Calu3 (cell line): ENCODE results near the gene ATP1A2. TPM values are rescaled to one million over a fixed set of nuclear protein-coding genes. Genes with fewer than 3 reads are reported as not detected.
"Not testable (repeated sequence)": the region's sequence is repeated elsewhere in the genome, so short reads cannot be mapped to it uniquely, and the experiment has no call there.

Source experiments
- BruUV-seq: library from RNA; stranded (reverse); fragments of 400-500 nt; replicated peaks from 2 replicates; lab custom pipeline; 2021; lab: Mats Ljungman, UMichigan
- CTCF ChIA-PET: fragments of 300-600 bp; sonication (Branson Sonifier 250); formaldehyde crosslinking; loops from one replicate; lab custom pipeline; 2022; ENCODE audit warnings: antibody characterized with exemption; lab: Charles Lee
- DNase-seq: peaks from one replicate; pipeline ENCODE4 v3.0.0; 2022
- H3K27ac Mint-ChIP-seq: one replicate; pipeline ENCODE4 v1.8.0; 2022; ENCODE audit warnings: mixed read lengths; ENCODE audit not compliant: unreplicated experiment
- H3K27me3 Mint-ChIP-seq: one replicate; pipeline ENCODE4 v1.8.0; 2022; ENCODE audit warnings: mixed read lengths; ENCODE audit not compliant: unreplicated experiment
- H3K36me3 Mint-ChIP-seq: one replicate; pipeline ENCODE4 v1.8.0; 2022; ENCODE audit warnings: mild to moderate bottlenecking, moderate library complexity, mixed read lengths; ENCODE audit not compliant: insufficient read depth, unreplicated experiment
- H3K4me1 Mint-ChIP-seq: one replicate; pipeline ENCODE4 v1.8.0; 2022; ENCODE audit warnings: mild to moderate bottlenecking, low read depth, mixed read lengths; ENCODE audit not compliant: unreplicated experiment
- H3K4me3 Mint-ChIP-seq: one replicate; pipeline ENCODE4 v1.8.0; 2022; ENCODE audit warnings: mild to moderate bottlenecking, low read depth, moderate library complexity, mixed read lengths; ENCODE audit not compliant: unreplicated experiment
- H3K9me3 Mint-ChIP-seq: one replicate; pipeline ENCODE4 v1.8.0; 2022; ENCODE audit warnings: low read depth, mixed read lengths; ENCODE audit not compliant: unreplicated experiment
- intact Hi-C: fragments of 100-400 bp; cut with micrococcal nuclease; formaldehyde crosslinking; loops from one replicate; pipeline ENCODE4 v1.10.0; 2022; ENCODE audit not compliant: unreplicated experiment
- total RNA-seq: library from RNA; stranded (reverse); gene quantifications from 2 replicates; pipeline ENCODE4 v1.2.3, GENCODE V29; 2022
- TF ChIP-seq, protein P1 (sequence below): fragments of 200-600 bp; IDR thresholded peaks from one replicate; pipeline ENCODE4 v1.8.0; 2022; ENCODE audit warnings: antibody characterized with exemption; ENCODE audit not compliant: unreplicated experiment

ATP1A2 gene
- total RNA-seq, 1 experiment from 2014 or later: not detected

- H3K27me3 Mint-ChIP-seq: peaks cover 69% of the 10 kb centered on the region
- H3K4me3 Mint-ChIP-seq: no peak overlapping the region
- CTCF ChIA-PET: interaction anchor here (0.7 kb wide), 1 partner anchor 110 kb away, joined by 4 read pairs; no protein-coding TSS in a partner anchor
- peak overlapping the region; percentile 63 for H3K27ac Mint-ChIP-seq
- H3K36me3 Mint-ChIP-seq: no peaks in the 10 kb centered on the region
- peaks cover 12% of the 10 kb centered on the region for H3K4me1 Mint-ChIP-seq
- TF ChIP-seq, protein P1, sequence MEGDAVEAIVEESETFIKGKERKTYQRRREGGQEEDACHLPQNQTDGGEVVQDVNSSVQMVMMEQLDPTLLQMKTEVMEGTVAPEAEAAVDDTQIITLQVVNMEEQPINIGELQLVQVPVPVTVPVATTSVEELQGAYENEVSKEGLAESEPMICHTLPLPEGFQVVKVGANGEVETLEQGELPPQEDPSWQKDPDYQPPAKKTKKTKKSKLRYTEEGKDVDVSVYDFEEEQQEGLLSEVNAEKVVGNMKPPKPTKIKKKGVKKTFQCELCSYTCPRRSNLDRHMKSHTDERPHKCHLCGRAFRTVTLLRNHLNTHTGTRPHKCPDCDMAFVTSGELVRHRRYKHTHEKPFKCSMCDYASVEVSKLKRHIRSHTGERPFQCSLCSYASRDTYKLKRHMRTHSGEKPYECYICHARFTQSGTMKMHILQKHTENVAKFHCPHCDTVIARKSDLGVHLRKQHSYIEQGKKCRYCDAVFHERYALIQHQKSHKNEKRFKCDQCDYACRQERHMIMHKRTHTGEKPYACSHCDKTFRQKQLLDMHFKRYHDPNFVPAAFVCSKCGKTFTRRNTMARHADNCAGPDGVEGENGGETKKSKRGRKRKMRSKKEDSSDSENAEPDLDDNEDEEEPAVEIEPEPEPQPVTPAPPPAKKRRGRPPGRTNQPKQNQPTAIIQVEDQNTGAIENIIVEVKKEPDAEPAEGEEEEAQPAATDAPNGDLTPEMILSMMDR: peak; percentile 57
- no TSS peak for BruUV-seq
- intact Hi-C loops: loop anchor here (10.0 kb wide), 1 partner anchor 306 kb away; no protein-coding TSS in a partner anchor
- peak; percentile 47 for DNase-seq
- no peaks in the 10 kb centered on the region for H3K9me3 Mint-ChIP-seq
Measured at GRCh38 chr1:160108888-160109662, 6.5 kb upstream of the ATP1A2 start.

DNA sequence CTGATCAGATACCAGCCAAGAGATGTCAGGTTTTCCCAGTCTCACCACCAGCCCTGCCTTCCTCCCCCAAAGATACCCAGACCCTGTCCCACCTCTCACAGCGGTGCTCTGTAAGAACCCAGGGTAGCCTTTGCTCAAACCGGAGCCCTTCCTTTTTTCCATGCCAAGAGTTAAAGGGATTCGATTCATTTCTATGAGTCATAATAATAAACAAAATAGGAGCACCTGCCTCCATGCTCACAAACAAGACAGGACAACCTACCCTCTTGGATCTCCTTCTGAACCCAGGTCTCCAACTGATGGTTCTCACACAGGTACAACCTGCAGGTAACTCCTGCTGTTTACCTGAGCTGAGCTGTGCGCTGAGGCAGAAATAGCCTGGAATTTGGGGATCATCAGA is 5.9 kb upstream of the ATP1A2 start:
- Mint-ChIP-seq H3K27ac (no peak overlapping the region), H3K9me3 (no peaks in the 10 kb centered on the region), H3K27me3 (peaks cover 69% of the 10 kb centered on the region), H3K4me1 (peaks cover 12% of the 10 kb centered on the region), H3K4me3 (no peak overlapping the region), H3K36me3 (no peaks in the 10 kb centered on the region)
- CTCF ChIA-PET: interaction anchor here (0.7 kb wide), 1 partner anchor 110 kb away, joined by 4 read pairs; no protein-coding TSS in a partner anchor
- intact Hi-C loops: loop anchor here (10.0 kb wide), 1 partner anchor 305 kb away; no protein-coding TSS in a partner anchor
- no peak for DNase-seq
- BruUV-seq: no TSS peak
- TF ChIP-seq, protein P1: no peak

DNA sequence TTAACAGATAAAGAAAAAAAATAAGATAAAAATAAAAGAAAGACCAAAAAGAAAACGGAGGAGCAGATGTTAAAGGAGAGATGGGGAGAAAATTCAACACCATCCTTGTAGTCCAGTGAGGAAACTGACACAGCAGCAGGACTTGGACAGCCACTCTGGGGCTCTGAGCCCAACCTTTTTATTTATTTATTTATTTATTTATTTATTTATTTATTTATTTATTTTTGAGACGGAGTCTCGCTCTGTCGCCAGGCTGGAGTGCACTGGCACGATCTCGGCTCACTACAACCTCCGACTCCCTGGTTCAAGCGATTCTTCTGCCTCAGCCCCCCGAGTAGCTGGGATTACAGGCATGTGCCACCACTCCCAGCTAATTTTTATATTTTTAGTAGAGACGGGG is 4.1 kb upstream of the ATP1A2 start:
- H3K4me3 Mint-ChIP-seq, H3K36me3 Mint-ChIP-seq, intact Hi-C loops, CTCF ChIA-PET, H3K9me3 Mint-ChIP-seq, BruUV-seq, H3K27ac Mint-ChIP-seq, DNase-seq: not testable (repeated sequence)
- H3K27me3 Mint-ChIP-seq: peaks cover 75% of the 10 kb centered on the region
- H3K4me1 Mint-ChIP-seq: peaks cover 12% of the 10 kb centered on the region

DNA sequence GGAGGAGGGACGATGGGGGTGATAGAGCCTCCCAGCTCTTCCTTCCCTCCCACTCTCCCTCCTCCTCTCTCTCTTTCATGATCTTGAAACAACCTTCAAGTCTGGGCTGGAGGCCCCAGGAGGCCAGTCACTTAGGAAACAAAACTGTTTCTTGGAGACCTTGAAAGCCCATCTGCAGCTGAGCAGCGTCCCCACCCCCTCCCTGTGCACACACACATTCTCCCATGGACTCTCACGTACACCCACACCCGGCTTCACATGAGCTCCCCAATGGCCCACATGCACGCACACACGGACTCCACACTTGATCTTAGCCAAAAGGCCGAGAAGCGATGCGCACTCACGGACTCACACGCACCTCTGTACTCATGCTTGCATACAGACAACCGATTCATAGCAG is 3.2 kb upstream of the ATP1A2 start:
- intact Hi-C loops: no loop called here
- no peak overlapping the region for H3K4me3 Mint-ChIP-seq
- no peaks in the 10 kb centered on the region for H3K36me3 Mint-ChIP-seq
- DNase-seq: no peak
- H3K27ac Mint-ChIP-seq: no peak overlapping the region
- no TSS peak for BruUV-seq
- peaks cover 75% of the 10 kb centered on the region for H3K27me3 Mint-ChIP-seq
- CTCF ChIA-PET: interaction anchor here (0.5 to 0.7 kb wide), 2 partner anchors 231 to 956 kb away, joined by 4 to 8 read pairs; no protein-coding TSS in a partner anchor
- TF ChIP-seq, protein P1: no peak
- H3K9me3 Mint-ChIP-seq: no peaks in the 10 kb centered on the region
- peaks cover 12% of the 10 kb centered on the region for H3K4me1 Mint-ChIP-seq

GRCh38 chr1:160113407-160113806 is 2.2 kb upstream of the ATP1A2 start:
- H3K4me1 Mint-ChIP-seq: peaks cover 12% of the 10 kb centered on the region
- no peak overlapping the region for H3K4me3 Mint-ChIP-seq
- H3K27ac Mint-ChIP-seq: no peak overlapping the region
- no peak for DNase-seq
- intact Hi-C loops: no loop called here
- no peaks in the 10 kb centered on the region for H3K9me3 Mint-ChIP-seq
- no TSS peak for BruUV-seq
- CTCF ChIA-PET: no interaction called here
- peaks cover 79% of the 10 kb centered on the region for H3K27me3 Mint-ChIP-seq
- H3K36me3 Mint-ChIP-seq: no peaks in the 10 kb centered on the region
- TF ChIP-seq, protein P1: no peak
